GM18517 (cell line): ENCODE measurements around the gene GSAP.
A peak's percentile ranks its signal among the peaks of the same experiment; 100 is the strongest.
"Not testable (repeated sequence)": the region's sequence is repeated elsewhere in the genome, so short reads cannot be mapped to it uniquely, and the experiment has no call there.

Experiments
- ATAC-seq: cut with Tn5 transposase; IDR thresholded peaks from one replicate; pipeline ENCODE4 v1.9.1; 2021; ENCODE audit warnings: mild to moderate bottlenecking, moderate library complexity; ENCODE audit not compliant: unreplicated experiment

The GSAP gene

GRCh38 chr7:77415823-77416620 is at the start of gene GSAP:
Gene GSAP, minus strand, starts transcription at chr7:77416349. Its CDS starts 28 bp downstream, at chr7:77416321.
- peak; percentile 49 for ATAC-seq

GRCh38 chr7:77465256-77465655 is 49.1 kb upstream of the GSAP start:
- no peak for ATAC-seq

- peak; percentile 73 for ATAC-seq
Measured at GRCh38 chr7:77464589-77464988, 48.4 kb upstream of the GSAP start.

GRCh38 chr7:77463632-77464031 is 47.5 kb upstream of the GSAP start:
- ATAC-seq = not testable (repeated sequence)

- ATAC-seq = no peak
Measured at GRCh38 chr7:77461842-77462241, 45.7 kb upstream of the GSAP start.

- no peak for ATAC-seq
Measured at GRCh38 chr7:77461246-77461645, 45.1 kb upstream of the GSAP start.

- no peak for ATAC-seq
Measured at GRCh38 chr7:77460057-77460486, 43.9 kb upstream of the GSAP start.

- ATAC-seq = no peak
Measured at GRCh38 chr7:77459311-77459726, 43.2 kb upstream of the GSAP start.

GRCh38 chr7:77458786-77459185 is 42.6 kb upstream of the GSAP start:
- ATAC-seq = no peak

GRCh38 chr7:77457779-77458178 is 41.6 kb upstream of the GSAP start:
- ATAC-seq = no peak

GRCh38 chr7:77456696-77457095 is 40.5 kb upstream of the GSAP start:
- no peak for ATAC-seq

- no peak for ATAC-seq
Measured at GRCh38 chr7:77455321-77455720, 39.2 kb upstream of the GSAP start.

GRCh38 chr7:77454802-77455201 is 38.7 kb upstream of the GSAP start:
- no peak for ATAC-seq

GRCh38 chr7:77453531-77453930 is 37.4 kb upstream of the GSAP start:
- ATAC-seq = no peak

GRCh38 chr7:77451950-77452349 is 35.8 kb upstream of the GSAP start:
- ATAC-seq = not testable (repeated sequence)

GRCh38 chr7:77450613-77451012 is 34.5 kb upstream of the GSAP start:
- no peak for ATAC-seq

GRCh38 chr7:77450054-77450453 is 33.9 kb upstream of the GSAP start:
- no peak for ATAC-seq

GRCh38 chr7:77447616-77448015 is 31.5 kb upstream of the GSAP start:
- no peak for ATAC-seq

- no peak for ATAC-seq
Measured at GRCh38 chr7:77444123-77444522, 28.0 kb upstream of the GSAP start.

GRCh38 chr7:77443042-77443441 is 26.9 kb upstream of the GSAP start:
- ATAC-seq = no peak

- no peak for ATAC-seq
Measured at GRCh38 chr7:77442636-77443035, 26.5 kb upstream of the GSAP start.

- no peak for ATAC-seq
Measured at GRCh38 chr7:77441046-77441445, 24.9 kb upstream of the GSAP start.

GRCh38 chr7:77439572-77439971 is 23.4 kb upstream of the GSAP start:
- ATAC-seq = no peak
